SK-MEL-5 (cell line): Measurements from ENCODE around the gene DROSHA. TPM values are rescaled to one million over a fixed set of nuclear protein-coding genes. Genes with fewer than 3 reads are reported as not detected.

Experiments
- DNase-seq: peaks from one replicate; pipeline ENCODE4 v3.0.0-alpha.2; 2016; ENCODE audit warnings: low read depth, low spot score
- in situ Hi-C: cut with HindIII; loops from 2 replicates; pipeline ENCODE4 v1.10.0; 2016; ENCODE audit warnings: low sequenced_read_pairs, high pct_unique_total_duplicates, low pct_unique_long_range_greater_than_20kb
- total RNA-seq: library from RNA; depleted of rRNA; stranded (reverse); fragments of >200 nt; shearing (Covaris generic); gene quantifications from 2 replicates; pipeline ENCODE4 v1.2.3, GENCODE V29; 2014

Gene DROSHA
- total RNA-seq, 1 experiment from 2014 or later = 57.4 TPM

GRCh38 chr5:31534527-31535046, 2.7 kb upstream of the DROSHA start:
- in situ Hi-C loops = no loop called here
- peak; percentile 21 for DNase-seq

DNA sequence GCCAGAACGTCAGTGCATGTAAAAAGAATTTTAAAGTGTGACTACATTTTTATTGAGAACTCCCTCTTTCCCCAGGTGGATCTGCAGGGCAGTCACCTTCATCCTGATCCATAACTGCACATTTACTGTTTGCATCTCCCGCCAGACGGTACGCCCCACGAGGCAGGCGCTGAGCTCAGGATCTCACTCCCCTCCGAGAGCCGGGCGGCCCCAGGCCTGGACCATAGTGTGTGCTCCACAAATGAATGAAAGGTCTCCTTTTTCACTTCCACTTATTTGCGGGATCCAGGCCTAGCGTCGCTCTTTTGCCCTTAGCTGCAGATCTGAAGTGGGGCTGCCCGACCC, 378 bp downstream of the DROSHA start:
- DNase-seq = peak; percentile 49
- in situ Hi-C loops = no loop called here

DNA sequence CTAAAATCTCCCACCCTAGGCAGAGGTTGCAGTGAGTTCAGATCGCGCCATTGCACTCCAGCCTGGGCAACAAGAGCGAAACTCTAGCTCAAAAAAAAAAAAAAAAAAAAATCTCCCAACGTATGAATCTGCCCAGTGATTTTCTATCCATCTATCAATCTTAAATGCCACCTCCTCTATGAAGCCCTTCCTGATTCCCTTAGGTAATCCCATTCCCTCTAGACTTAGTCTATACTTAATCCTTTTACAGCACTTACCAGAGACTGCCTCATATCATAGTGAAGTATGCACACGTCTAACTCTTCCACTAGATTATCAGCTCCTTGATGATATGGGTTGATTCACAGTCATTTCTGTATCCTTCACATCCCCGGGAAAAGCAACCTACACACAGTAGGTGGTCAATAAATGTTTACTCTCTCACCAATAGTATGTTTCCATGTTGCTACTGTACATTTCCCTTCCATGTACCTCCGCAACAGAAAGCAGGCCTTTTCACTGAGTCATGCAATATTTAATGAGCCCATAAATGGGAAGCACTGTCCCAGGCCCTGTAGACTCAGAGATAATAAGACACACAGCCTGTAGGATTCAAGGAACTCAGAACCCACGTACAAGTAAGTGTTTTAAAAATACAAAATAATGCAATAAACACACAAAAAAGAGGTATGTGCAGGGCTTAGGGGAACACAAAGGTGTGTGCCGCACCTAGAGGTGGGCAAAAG, 1.2 kb downstream of the DROSHA start:
- no peak for DNase-seq
- in situ Hi-C loops = no loop called here

DNA sequence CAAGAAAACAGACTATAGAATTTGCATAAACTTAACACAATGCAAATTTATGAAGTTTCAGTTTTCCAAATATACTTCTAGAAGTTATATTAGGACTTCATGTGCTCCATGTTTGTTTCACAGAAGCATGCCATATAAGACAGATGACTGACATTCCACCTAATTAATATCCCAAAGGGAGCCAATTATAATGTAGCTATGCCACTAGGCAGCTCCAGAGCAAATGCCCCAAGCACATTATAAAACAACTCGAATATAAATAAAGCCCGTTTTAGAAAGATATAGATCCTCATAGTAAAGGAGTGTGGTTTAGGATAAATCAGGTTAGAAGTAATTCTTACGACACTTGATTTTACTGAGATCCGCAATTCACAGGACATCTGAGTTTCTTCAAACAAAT, 8.9 kb downstream of the DROSHA start:
- in situ Hi-C loops = no loop called here
- no peak for DNase-seq

DNA sequence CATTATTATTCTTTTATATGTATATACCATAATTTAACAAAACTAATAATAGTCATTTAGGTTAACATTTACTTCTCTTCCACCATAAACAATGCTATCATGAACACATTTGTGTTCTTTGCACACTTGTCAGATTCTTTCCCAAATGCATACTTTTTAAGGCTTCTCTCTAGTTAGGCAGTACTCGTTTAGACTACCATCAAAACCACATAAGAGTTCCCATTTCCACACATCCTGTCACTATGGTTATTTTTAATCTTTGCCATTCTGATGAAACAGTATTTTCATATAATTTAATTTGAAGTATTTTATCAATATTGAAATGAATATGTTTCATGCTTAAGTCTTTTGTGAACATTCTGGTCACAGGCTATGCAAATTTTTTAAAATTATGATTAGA, 15.1 kb downstream of the DROSHA start:
- in situ Hi-C loops = no loop called here
- DNase-seq = no peak

DNA sequence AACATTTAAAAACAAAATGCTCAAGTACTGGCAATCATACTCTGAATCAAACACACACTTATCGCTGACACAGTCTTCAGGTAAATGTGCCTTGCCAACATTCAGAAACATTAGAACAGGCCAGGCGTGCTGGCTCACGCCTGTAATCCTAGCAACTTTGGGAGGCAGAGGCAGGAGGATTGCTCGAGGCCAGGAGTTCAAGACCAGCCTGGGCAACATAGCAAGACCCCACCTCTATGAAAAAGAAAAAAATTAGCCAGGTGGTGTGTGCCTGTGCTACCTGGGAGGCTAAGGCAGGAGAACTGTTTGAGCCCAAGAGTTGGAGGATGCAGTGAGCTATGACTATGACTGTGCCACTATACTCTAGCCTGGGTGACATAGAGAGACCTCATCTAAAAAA, 20.6 kb downstream of the DROSHA start:
- in situ Hi-C loops = no loop called here

DNA sequence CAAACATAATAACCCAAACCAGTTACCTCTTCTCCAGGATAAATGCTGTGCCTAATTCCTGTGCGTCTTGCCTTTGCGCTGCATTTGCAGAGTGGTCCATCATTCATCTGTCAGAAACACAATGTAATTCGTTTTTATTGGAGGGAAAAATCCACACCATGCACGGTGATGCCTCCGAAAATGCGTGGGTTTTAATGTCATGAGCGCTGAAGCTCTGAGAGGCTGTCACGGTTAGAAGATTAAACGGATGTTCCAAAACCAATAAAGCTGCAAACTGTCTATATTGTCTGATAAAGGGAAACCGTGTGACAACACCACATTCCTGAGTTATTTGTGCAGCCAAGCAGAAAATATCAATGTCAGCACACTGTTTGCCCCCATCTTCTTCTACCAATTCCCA, 27.4 kb downstream of the DROSHA start:
- in situ Hi-C loops = no loop called here
- DNase-seq = no peak

More for the DNA sequence above, 20.6 kb downstream of the DROSHA start:
- DNase-seq = no peak

DNA sequence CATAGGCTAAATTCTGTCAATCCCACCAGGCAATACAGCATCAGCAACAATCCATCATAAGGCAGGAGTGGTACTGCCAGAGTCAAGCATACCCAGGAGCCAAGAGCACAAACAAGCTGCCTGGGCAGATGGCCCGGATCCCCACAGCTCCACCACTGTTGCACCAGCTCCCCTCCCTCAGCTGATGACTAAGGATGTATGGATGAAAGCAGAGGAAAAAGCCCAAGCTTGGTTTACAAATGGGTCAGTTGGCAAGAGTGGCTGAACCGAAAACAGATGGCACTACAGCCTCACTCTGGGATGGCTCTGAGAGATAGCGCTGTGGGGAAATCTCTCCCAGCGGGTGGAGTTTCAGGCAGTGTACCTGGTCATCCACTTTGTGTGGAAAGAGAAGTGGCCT, 29.4 kb downstream of the DROSHA start:
- in situ Hi-C loops = no loop called here
- no peak for DNase-seq

GRCh38 chr5:31500256-31500655, 31.6 kb downstream of the DROSHA start:
- in situ Hi-C loops = no loop called here
- DNase-seq = no peak

GRCh38 chr5:31496891-31497290, 35.0 kb downstream of the DROSHA start:
- in situ Hi-C loops = no loop called here
- no peak for DNase-seq

- DNase-seq = no peak
- in situ Hi-C loops = no loop called here
Observed at GRCh38 chr5:31496301-31496700, 35.6 kb downstream of the DROSHA start.

GRCh38 chr5:31495336-31495735, 36.6 kb downstream of the DROSHA start:
- in situ Hi-C loops = no loop called here

GRCh38 chr5:31492869-31493268, 39.0 kb downstream of the DROSHA start:
- peak; percentile 67 for DNase-seq
- in situ Hi-C loops = no loop called here

More at GRCh38 chr5:31495336-31495735, 36.6 kb downstream of the DROSHA start:
- no peak for DNase-seq

DNA sequence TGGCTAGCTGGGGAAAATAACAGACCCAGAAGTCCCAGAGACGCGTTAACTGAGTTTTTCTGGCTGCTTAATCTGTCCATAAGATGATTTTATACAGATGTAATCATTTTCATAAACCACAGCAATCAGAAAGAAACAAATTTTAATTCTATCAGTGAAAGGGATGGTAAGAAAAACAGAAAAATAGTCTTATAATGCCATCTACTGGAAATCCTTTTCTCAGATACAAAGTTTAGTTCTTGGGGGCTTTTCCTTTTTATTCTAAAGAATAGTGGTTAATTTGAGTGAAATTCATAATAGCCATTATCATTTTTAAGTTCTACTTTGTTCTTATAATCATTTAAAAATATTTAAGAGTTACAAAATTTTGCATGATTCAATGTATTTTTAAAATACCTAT, 44.4 kb downstream of the DROSHA start:
- no peak for DNase-seq
- in situ Hi-C loops = no loop called here

GRCh38 chr5:31486441-31486840, 45.5 kb downstream of the DROSHA start:
- in situ Hi-C loops = no loop called here
- no peak for DNase-seq

- in situ Hi-C loops = no loop called here
- no peak for DNase-seq
Observed at GRCh38 chr5:31485376-31486207, 46.3 kb downstream of the DROSHA start.

GRCh38 chr5:31481531-31482165, 50.2 kb downstream of the DROSHA start:
- DNase-seq = no peak
- in situ Hi-C loops = no loop called here

DNA sequence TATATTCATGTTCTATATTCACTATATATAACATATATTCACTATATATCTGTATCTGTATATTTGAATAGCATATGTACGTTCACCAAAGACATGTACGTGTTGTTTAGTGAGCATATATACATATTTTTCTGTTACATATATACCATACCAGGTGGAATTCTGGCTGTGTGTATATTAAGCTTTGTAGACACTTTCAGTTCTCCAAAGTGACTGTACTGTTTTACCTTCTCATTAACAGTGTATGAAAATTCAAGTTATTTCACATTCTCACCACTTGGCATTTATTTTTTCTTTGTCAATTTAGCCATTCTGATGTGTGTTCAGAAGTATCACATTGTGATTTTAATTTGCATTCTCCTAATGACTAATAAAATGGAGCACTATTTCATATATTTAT, 52.2 kb downstream of the DROSHA start:
- DNase-seq = no peak
- in situ Hi-C loops = no loop called here
